ENCODE measurements around the gene FAM171A1. TPM values are rescaled to one million over a fixed set of nuclear protein-coding genes. Genes with fewer than 3 reads are reported as not detected.

Gene FAM171A1
- total and polyA plus RNA-seq, 12 donors, result 3.5 to 14.1 (median 5.7) TPM

- H3K36me3 ChIP-seq (replicated peaks in 1 of 2), result no peaks in the 10 kb centered on the region
- intact Hi-C loops (cut with DNase I), result no loop called here
- WGBS, 4 donors, result 81 to 91% (median 88%) methylated on average over 2 of the region's 2 CpGs
- TF ChIP-seq CTCF (IDR thresholded peaks at IDR 0.05) (no peak), POLR2A (IDR thresholded peaks at IDR 0.05) (no peak)
- no peak for DNase-seq
- no peaks in the 10 kb centered on the region for H3K9me3 ChIP-seq (replicated peaks in 1 of 3)
- H3K4me1 ChIP-seq (replicated peaks in 1 of 2), result no peaks in the 10 kb centered on the region
- H3K27ac ChIP-seq, result no peak overlapping the region
- H3K27me3 ChIP-seq, result no peaks in the 10 kb centered on the region
- no peak overlapping the region for H3K4me3 ChIP-seq
These were observed 105.5 kb downstream of the FAM171A1 start for GRCh38 chr10:15265558-15265957.

- no peak for DNase-seq
- intact Hi-C loops (cut with DNase I), result no loop called here
These were observed 106.0 kb downstream of the FAM171A1 start for GRCh38 chr10:15265056-15265455.

GRCh38 chr10:15263657-15264323 is 107.3 kb downstream of the FAM171A1 start:
- intact Hi-C loops (cut with DNase I), result no loop called here
- no peak overlapping the region for H3K27ac ChIP-seq

More at GRCh38 chr10:15265056-15265455, 106.0 kb downstream of the FAM171A1 start:
- Histone ChIP-seq H3K4me1 (replicated peaks in 1 of 2) (no peaks in the 10 kb centered on the region), H3K36me3 (replicated peaks in 1 of 2) (no peaks in the 10 kb centered on the region), H3K4me3 (no peak overlapping the region), H3K27me3 (no peaks in the 10 kb centered on the region), H3K9me3 (replicated peaks in 1 of 3) (no peaks in the 10 kb centered on the region), H3K27ac (no peak overlapping the region)
- 88 to 93% (median 93%) methylated on average over 7 of the region's 7 CpGs for whole genome bisulfite sequencing, 4 donors
- TF ChIP-seq CTCF (IDR thresholded peaks at IDR 0.05) (no peak), POLR2A (IDR thresholded peaks at IDR 0.05) (no peak)

More at GRCh38 chr10:15263657-15264323, 107.3 kb downstream of the FAM171A1 start:
- Histone ChIP-seq H3K27me3 (no peaks in the 10 kb centered on the region), H3K4me3 (no peak overlapping the region), H3K9me3 (replicated peaks in 1 of 3) (no peaks in the 10 kb centered on the region), H3K36me3 (replicated peaks in 1 of 2) (no peaks in the 10 kb centered on the region), H3K4me1 (replicated peaks in 1 of 2) (no peaks in the 10 kb centered on the region)
- DNase-seq, result no peak
- 85 to 93% (median 89%) methylated on average over 8 of the region's 8 CpGs for WGBS, 4 donors
- TF ChIP-seq CTCF (IDR thresholded peaks at IDR 0.05) (no peak), POLR2A (IDR thresholded peaks at IDR 0.05) (no peak)
